Trophoblast cell (in vitro differentiated cells and primary cell): ENCODE data around the gene AIPL1.

Experiments used
- DNase-seq, 2 donors: peaks; one replicate each; pipeline ENCODE4 v3.0.0-alpha.2; 2016
- H2AFZ ChIP-seq: 2 replicates; pipeline ENCODE4 v1.6.1; 2013; ENCODE audit warnings: low read length, moderate library complexity, mild to moderate bottlenecking; ENCODE audit not compliant: insufficient read depth, poor library complexity
- H2AK5ac ChIP-seq: 2 replicates; pipeline ENCODE4 v1.6.1; 2013; ENCODE audit warnings: mild to moderate bottlenecking, low read length
- H2BK120ac ChIP-seq: 2 replicates; pipeline ENCODE4 v1.6.1; 2013; ENCODE audit warnings: low read length, mild to moderate bottlenecking, moderate library complexity; ENCODE audit not compliant: insufficient read depth, poor library complexity
- H2BK12ac ChIP-seq: 2 replicates; pipeline ENCODE4 v1.6.1; 2013; ENCODE audit warnings: mild to moderate bottlenecking, low read length, moderate library complexity
- H2BK5ac ChIP-seq: 2 replicates; pipeline ENCODE4 v1.6.1; 2013; ENCODE audit warnings: low read length, low read depth, moderate library complexity, mild to moderate bottlenecking; ENCODE audit not compliant: poor library complexity
- H3K14ac ChIP-seq: 2 replicates; pipeline ENCODE4 v1.6.1; 2013; ENCODE audit warnings: mild to moderate bottlenecking, low read length
- H3K18ac ChIP-seq: 2 replicates; pipeline ENCODE4 v1.6.1; 2013; ENCODE audit warnings: mild to moderate bottlenecking, low read length
- H3K23ac ChIP-seq: 2 replicates; pipeline ENCODE4 v1.6.1; 2013; ENCODE audit warnings: low read length
- H3K27ac ChIP-seq: 2 replicates; pipeline ENCODE4 v1.5.1; 2013; ENCODE audit warnings: low read depth, mild to moderate bottlenecking, inconsistent platforms, low read length, moderate library complexity
- H3K27me3 ChIP-seq: 2 replicates; pipeline ENCODE4 v1.6.1; 2013; ENCODE audit warnings: inconsistent platforms, mild to moderate bottlenecking, low read length, moderate library complexity; ENCODE audit not compliant: insufficient read depth
- H3K36me3 ChIP-seq, 2 experiments: 1 replicate in 1 of 2; 2 replicates in 1 of 2; pipeline ENCODE4 v1.6.1; 2013; ENCODE audit warnings: low read length in 2 of 2, mild to moderate bottlenecking in 2 of 2, moderate library complexity in 1 of 2; ENCODE audit not compliant: insufficient read depth in 2 of 2, control insufficient read depth in 1 of 2
- H3K4ac ChIP-seq: 2 replicates; pipeline ENCODE4 v1.6.1; 2013; ENCODE audit warnings: low read depth, mild to moderate bottlenecking, low read length, moderate library complexity
- H3K4me1 ChIP-seq, 2 experiments: 1 replicate in 1 of 2; 2 replicates in 1 of 2; pipeline ENCODE4 v1.6.1; 2013; ENCODE audit warnings: low read length in 2 of 2, mild to moderate bottlenecking in 2 of 2, moderate library complexity in 1 of 2; ENCODE audit not compliant: insufficient read depth in 2 of 2, control insufficient read depth in 1 of 2
- H3K4me2 ChIP-seq: 2 replicates; pipeline ENCODE4 v1.6.1; 2013; ENCODE audit warnings: inconsistent platforms, mild to moderate bottlenecking, low read length, moderate library complexity
- H3K4me3 ChIP-seq: 2 replicates; pipeline ENCODE4 v1.5.1; 2013; ENCODE audit warnings: mild to moderate bottlenecking, low read depth, low read length, inconsistent platforms
- H3K79me1 ChIP-seq: one replicate; pipeline ENCODE4 v1.6.1; 2013; ENCODE audit warnings: low read length
- H3K79me2 ChIP-seq: 2 replicates; pipeline ENCODE4 v1.6.1; 2013; ENCODE audit warnings: low read length, mild to moderate bottlenecking; ENCODE audit not compliant: control insufficient read depth, insufficient read depth, poor library complexity
- H3K9ac ChIP-seq: 2 replicates; pipeline ENCODE4 v1.6.1; 2013; ENCODE audit warnings: mild to moderate bottlenecking, low read length
- H3K9me3 ChIP-seq: 2 replicates; pipeline ENCODE4 v1.6.1; 2013; ENCODE audit warnings: low read depth, mild to moderate bottlenecking, control low read depth, inconsistent platforms, low read length; ENCODE audit not compliant: insufficient read depth
- H4K12ac ChIP-seq: 2 replicates; pipeline ENCODE4 v1.6.1; 2013; ENCODE audit warnings: low read depth, mild to moderate bottlenecking, low read length, moderate library complexity
- H4K8ac ChIP-seq: 2 replicates; pipeline ENCODE4 v1.6.1; 2013; ENCODE audit warnings: low read depth, mild to moderate bottlenecking, low read length, moderate library complexity
- H4K91ac ChIP-seq: one replicate; pipeline ENCODE4 v1.6.1; 2013; ENCODE audit warnings: low read depth, mild to moderate bottlenecking, low read length, moderate library complexity
- WGBS: extraction: QIAGEN DNeasy Blood & Tissue Kit; methylation state at CpG from one replicate; pipeline ENCODE4 v1.1.7; 2013; ENCODE audit warnings: missing lambda C conversion rate; ENCODE audit not compliant: insufficient read length, insufficient coverage; ENCODE audit errors: extremely low coverage; 5-methylcytosine and 5-hydroxymethylcytosine counted together

AIPL1 gene

GRCh38 chr17:6461792-6462524 is 27.0 kb upstream of the AIPL1 start:
- Histone ChIP-seq H3K14ac (no peak overlapping the region), H3K79me1 (no peaks in the 10 kb centered on the region), H3K36me3 (no peaks in the 10 kb centered on the region), H3K27me3 (no peaks in the 10 kb centered on the region), H3K4me2 (no peak overlapping the region), H3K18ac (no peak overlapping the region), H3K4me3 (no peak overlapping the region), H3K27ac (no peak overlapping the region), H4K91ac (no peak overlapping the region), H3K79me2 (no peaks in the 10 kb centered on the region), H2BK12ac (no peak overlapping the region), H3K9me3 (peaks cover 2% of the 10 kb centered on the region), H4K8ac (no peak overlapping the region), H3K4ac (no peak overlapping the region), H3K23ac (no peak overlapping the region), H2BK120ac (no peak overlapping the region), H3K9ac (no peak overlapping the region), H4K12ac (no peak overlapping the region), H2AK5ac (no peak overlapping the region), H3K4me1 (no peaks in the 10 kb centered on the region), H2AFZ (no peak overlapping the region), H2BK5ac (no peak overlapping the region)
- no CpG with 5 or more reads among the region's 10 CpGs for WGBS
- no peak for DNase-seq

GRCh38 chr17:6461246-6461645 is 26.3 kb upstream of the AIPL1 start:
- Histone ChIP-seq H2BK120ac (no peak overlapping the region), H3K27me3 (no peaks in the 10 kb centered on the region), H4K91ac (no peak overlapping the region), H3K23ac (no peak overlapping the region), H3K27ac (no peak overlapping the region), H3K79me2 (no peaks in the 10 kb centered on the region), H3K9me3 (peaks cover 2% of the 10 kb centered on the region), H3K9ac (no peak overlapping the region), H3K4ac (no peak overlapping the region), H4K8ac (no peak overlapping the region), H3K79me1 (no peaks in the 10 kb centered on the region), H4K12ac (no peak overlapping the region), H2AFZ (no peak overlapping the region), H2BK12ac (no peak overlapping the region), H3K14ac (no peak overlapping the region), H3K4me1 (no peaks in the 10 kb centered on the region), H2AK5ac (no peak overlapping the region), H3K36me3 (no peaks in the 10 kb centered on the region), H3K4me2 (no peak overlapping the region), H2BK5ac (no peak overlapping the region), H3K4me3 (no peak overlapping the region), H3K18ac (no peak overlapping the region)
- WGBS, result no CpG with 5 or more reads among the region's 14 CpGs
- DNase-seq, result no peak

- Histone ChIP-seq H3K27me3 (no peaks in the 10 kb centered on the region), H3K79me2 (no peaks in the 10 kb centered on the region), H3K23ac (no peak overlapping the region), H3K4me3 (no peak overlapping the region), H3K4ac (no peak overlapping the region), H4K8ac (no peak overlapping the region), H4K12ac (no peak overlapping the region), H3K9me3 (peaks cover 2% of the 10 kb centered on the region), H3K14ac (no peak overlapping the region), H3K27ac (no peak overlapping the region), H3K36me3 (no peaks in the 10 kb centered on the region), H2BK12ac (no peak overlapping the region), H2BK5ac (no peak overlapping the region), H3K9ac (no peak overlapping the region), H2AFZ (no peak overlapping the region), H2BK120ac (no peak overlapping the region), H3K4me1 (no peaks in the 10 kb centered on the region), H3K4me2 (no peak overlapping the region), H3K79me1 (no peaks in the 10 kb centered on the region), H2AK5ac (no peak overlapping the region), H4K91ac (no peak overlapping the region), H3K18ac (no peak overlapping the region)
- no CpG with 5 or more reads among the region's 9 CpGs for WGBS
- no peak for DNase-seq
These were observed 25.7 kb upstream of the AIPL1 start for GRCh38 chr17:6460531-6461161.

- no peaks in the 10 kb centered on the region for H3K79me1 ChIP-seq
- no peaks in the 10 kb centered on the region for H3K79me2 ChIP-seq
- no peak overlapping the region for H3K4me2 ChIP-seq
These were observed 23.6 kb upstream of the AIPL1 start for GRCh38 chr17:6458460-6458950.

More at GRCh38 chr17:6458460-6458950, 23.6 kb upstream of the AIPL1 start:
- Histone ChIP-seq H3K23ac (no peak overlapping the region), H3K9ac (no peak overlapping the region), H3K4me1 (peaks cover 2 to 7% of the 10 kb centered on the region in 2 experiments), H3K4me3 (no peak overlapping the region), H2AFZ (no peak overlapping the region), H3K18ac (no peak overlapping the region), H2BK120ac (no peak overlapping the region), H4K91ac (no peak overlapping the region), H3K27me3 (peaks cover 5% of the 10 kb centered on the region), H3K36me3 (no peaks in the 10 kb centered on the region), H2AK5ac (no peak overlapping the region), H3K9me3 (peaks cover 2% of the 10 kb centered on the region), H2BK5ac (no peak overlapping the region), H3K4ac (no peak overlapping the region), H3K14ac (no peak overlapping the region), H4K12ac (no peak overlapping the region), H4K8ac (no peak overlapping the region), H2BK12ac (no peak overlapping the region), H3K27ac (no peak overlapping the region)
- DNase-seq, result no peak
- WGBS, result no CpG with 5 or more reads among the region's 14 CpGs
